BLaER1 treated with 17β-estradiol and CSF1 and Interleukin-3, amounts not matched to agents 10 nM and 100 nM (cell line): ENCODE results near the gene NT5DC1.

ENCODE experiments used
- H3K27ac ChIP-seq, 11 experiments: shearing (Covaris generic); formaldehyde crosslinking; 2 replicates each; pipeline ENCODE4 v1.8.1; 2022
- H3K27me3 ChIP-seq, 11 experiments: shearing (Covaris generic); formaldehyde crosslinking; 2 replicates each; pipeline ENCODE4 v1.8.1; 2022
- H3K36me3 ChIP-seq, 11 experiments: shearing (Covaris generic); formaldehyde crosslinking; 2 replicates each; pipeline ENCODE4 v1.8.1; 2022
- H3K4me1 ChIP-seq, 10 experiments: shearing (Covaris generic); formaldehyde crosslinking; 2 replicates each; pipeline ENCODE4 v1.8.1; 2022
- H3K4me2 ChIP-seq, 11 experiments: shearing (Covaris generic); formaldehyde crosslinking; 2 replicates each; pipeline ENCODE4 v1.8.1; 2022
- H3K4me3 ChIP-seq, 10 experiments: shearing (Covaris generic); formaldehyde crosslinking; 2 replicates each; pipeline ENCODE4 v1.8.1; 2022
- H3K9ac ChIP-seq, 11 experiments: shearing (Covaris generic); formaldehyde crosslinking; 2 replicates each; pipeline ENCODE4 v1.8.1; 2022
- H3K9me3 ChIP-seq, 11 experiments: shearing (Covaris generic); formaldehyde crosslinking; replicated peaks in 1 of 11; 2 replicates each; pipeline ENCODE4 v1.8.1; 2022
- H4K20me1 ChIP-seq, 11 experiments: shearing (Covaris generic); formaldehyde crosslinking; 2 replicates each; pipeline ENCODE4 v1.8.1; 2022
- Cebpa-rat ChIP-seq, 11 experiments: shearing (Covaris generic); IDR thresholded peaks; 2 replicates each; pipeline ENCODE4 v1.8.1; 2022

NT5DC1 gene

GRCh38 chr6:116113386-116113785 is 12.7 kb downstream of the NT5DC1 start:
- no peak for TF ChIP-seq Cebpa-rat (IDR thresholded peaks at IDR 0.05)
- H3K36me3 ChIP-seq, result peaks cover 24 to 90% (median 56%) of the 10 kb centered on the region in 11 experiments
- no peak overlapping the region; a peak in 1 of 22 replicates for H3K27ac ChIP-seq

GRCh38 chr6:116115781-116116180 is 15.1 kb downstream of the NT5DC1 start:
- Histone ChIP-seq H3K9ac (no peak overlapping the region), H3K4me2 (no peak overlapping the region), H3K27me3 (no peaks in the 10 kb centered on the region), H3K36me3 (peaks cover 20 to 79% (median 42%) of the 10 kb centered on the region in 11 experiments; a peak in 21 of 22 replicates), H3K4me1 (peaks cover 0 to 13% (median 6%) of the 10 kb centered on the region in 10 experiments; a peak in 9 of 20 replicates), H3K4me3 (no peak overlapping the region), H4K20me1 (no peaks in the 10 kb centered on the region), H3K27ac (no peak overlapping the region), H3K9me3 (no peaks in the 10 kb centered on the region)
- TF ChIP-seq Cebpa-rat (IDR thresholded peaks at IDR 0.05), result no peak

More at GRCh38 chr6:116113386-116113785, 12.7 kb downstream of the NT5DC1 start:
- H3K4me1 ChIP-seq, result peaks cover 0 to 13% (median 6%) of the 10 kb centered on the region in 10 experiments; a peak in 9 of 20 replicates
- peak overlapping the region in 3 of 11 experiments; percentile 13 to 26 (median 16); a peak in 3 of 22 replicates for H3K4me2 ChIP-seq
- H3K9me3 ChIP-seq, result no peaks in the 10 kb centered on the region
- H3K9ac ChIP-seq, result no peak overlapping the region
- H3K27me3 ChIP-seq, result no peaks in the 10 kb centered on the region
- no peaks in the 10 kb centered on the region for H4K20me1 ChIP-seq
- H3K4me3 ChIP-seq, result no peak overlapping the region

- Histone ChIP-seq H3K4me1 (peaks cover 0 to 11% (median 5%) of the 10 kb centered on the region in 10 experiments; a peak in 9 of 20 replicates), H3K4me2 (no peak overlapping the region), H3K4me3 (no peak overlapping the region), H3K27ac (no peak overlapping the region), H3K36me3 (peaks cover 10 to 53% (median 26%) of the 10 kb centered on the region in 11 experiments; a peak in 18 of 22 replicates), H3K9me3 (no peaks in the 10 kb centered on the region), H3K9ac (no peak overlapping the region), H4K20me1 (no peaks in the 10 kb centered on the region), H3K27me3 (no peaks in the 10 kb centered on the region)
- no peak for TF ChIP-seq Cebpa-rat (IDR thresholded peaks at IDR 0.05)
Observed at GRCh38 chr6:116118608-116119007, 18.0 kb downstream of the NT5DC1 start.

GRCh38 chr6:116120430-116120829 is 19.8 kb downstream of the NT5DC1 start:
- no peaks in the 10 kb centered on the region for H4K20me1 ChIP-seq
- H3K27ac ChIP-seq, result no peak overlapping the region
- no peak overlapping the region for H3K4me2 ChIP-seq
- H3K36me3 ChIP-seq, result peaks cover 4 to 39% (median 15%) of the 10 kb centered on the region in 11 experiments; a peak in 12 of 22 replicates
- no peaks in the 10 kb centered on the region for H3K4me1 ChIP-seq
- H3K4me3 ChIP-seq, result no peak overlapping the region
- no peak overlapping the region for H3K9ac ChIP-seq
- TF ChIP-seq Cebpa-rat (IDR thresholded peaks at IDR 0.05), result no peak
- no peaks in the 10 kb centered on the region for H3K9me3 ChIP-seq
- H3K27me3 ChIP-seq, result no peaks in the 10 kb centered on the region

GRCh38 chr6:116126032-116126431 is 25.4 kb downstream of the NT5DC1 start, which contains the start of gene COL10A1:
TSS of gene COL10A1 (minus strand) at chr6:116126132. CDS start at chr6:116125492, 640 bp downstream.
- H3K36me3 ChIP-seq, result peaks cover 0 to 5% (median 0%) of the 10 kb centered on the region in 11 experiments; a peak in 5 of 22 replicates
- H3K27me3 ChIP-seq, result no peaks in the 10 kb centered on the region
- no peak within 1 kb of the TSS for H3K4me3 ChIP-seq
- H3K9me3 ChIP-seq, result no peaks in the 10 kb centered on the region
- H3K4me2 ChIP-seq, result no peak within 1 kb of the TSS
- H3K4me1 ChIP-seq, result no peaks in the 10 kb centered on the region
- H4K20me1 ChIP-seq, result no peaks in the 10 kb centered on the region
- no peak within 1 kb of the TSS for H3K9ac ChIP-seq
- H3K27ac ChIP-seq, result no peak within 1 kb of the TSS
- no peak for TF ChIP-seq Cebpa-rat (IDR thresholded peaks at IDR 0.05)

GRCh38 chr6:116127771-116128493 is 27.3 kb downstream of the NT5DC1 start:
- H3K4me2 ChIP-seq, result no peak overlapping the region
- no peaks in the 10 kb centered on the region for H4K20me1 ChIP-seq
- no peaks in the 10 kb centered on the region for H3K27me3 ChIP-seq
- no peaks in the 10 kb centered on the region for H3K4me1 ChIP-seq
- no peaks in the 10 kb centered on the region for H3K9me3 ChIP-seq
- no peak overlapping the region for H3K27ac ChIP-seq
- no peak for TF ChIP-seq Cebpa-rat (IDR thresholded peaks at IDR 0.05)
- H3K9ac ChIP-seq, result no peak overlapping the region
- peaks cover 0 to 4% (median 0%) of the 10 kb centered on the region in 11 experiments; a peak in 2 of 22 replicates for H3K36me3 ChIP-seq
- H3K4me3 ChIP-seq, result no peak overlapping the region

- Histone ChIP-seq H3K9me3 (no peaks in the 10 kb centered on the region), H3K4me3 (no peak overlapping the region), H3K27me3 (no peaks in the 10 kb centered on the region), H3K27ac (no peak overlapping the region), H3K36me3 (no peaks in the 10 kb centered on the region; a peak in 1 of 22 replicates), H3K9ac (no peak overlapping the region), H3K4me2 (no peak overlapping the region), H4K20me1 (no peaks in the 10 kb centered on the region), H3K4me1 (peaks cover 0 to 10% (median 0%) of the 10 kb centered on the region in 10 experiments; a peak in 5 of 20 replicates)
- TF ChIP-seq Cebpa-rat (IDR thresholded peaks at IDR 0.05), result no peak
Observed at GRCh38 chr6:116133453-116133852, 32.8 kb downstream of the NT5DC1 start.

GRCh38 chr6:116136373-116136772 is 35.7 kb downstream of the NT5DC1 start:
- Histone ChIP-seq H3K4me2 (peak overlapping the region in 3 of 11 experiments; percentile 4 to 51 (median 16); a peak in 1 of 22 replicates), H3K27ac (peak overlapping the region in 1 of 11 experiments; percentile 28; a peak in 1 of 22 replicates), H4K20me1 (no peaks in the 10 kb centered on the region), H3K9ac (no peak overlapping the region), H3K4me1 (peaks cover 0 to 10% (median 0%) of the 10 kb centered on the region in 10 experiments; a peak in 5 of 20 replicates), H3K36me3 (no peaks in the 10 kb centered on the region), H3K9me3 (no peaks in the 10 kb centered on the region), H3K27me3 (no peaks in the 10 kb centered on the region), H3K4me3 (no peak overlapping the region)
- no peak for TF ChIP-seq Cebpa-rat (IDR thresholded peaks at IDR 0.05)

GRCh38 chr6:116136933-116137340 is 36.3 kb downstream of the NT5DC1 start:
- Histone ChIP-seq H3K36me3 (no peaks in the 10 kb centered on the region), H3K9ac (no peak overlapping the region), H4K20me1 (no peaks in the 10 kb centered on the region), H3K4me1 (peaks cover 0 to 10% (median 0%) of the 10 kb centered on the region in 10 experiments; a peak in 5 of 20 replicates), H3K9me3 (no peaks in the 10 kb centered on the region), H3K27ac (peak overlapping the region in 3 of 11 experiments; percentile 3 to 28 (median 7); a peak in 3 of 22 replicates), H3K27me3 (no peaks in the 10 kb centered on the region), H3K4me3 (no peak overlapping the region), H3K4me2 (peak overlapping the region in 6 of 11 experiments; percentile 4 to 51 (median 24); a peak in 8 of 22 replicates)
- TF ChIP-seq Cebpa-rat (IDR thresholded peaks at IDR 0.05), result no peak
